Vagina (tissue), 2 donors: ENCODE results near the gene VAMP1. TPM values are rescaled to one million over a fixed set of nuclear protein-coding genes. Genes with fewer than 3 reads are reported as not detected.

ENCODE experiments used
- DNase-seq, 2 donors: peaks; one replicate each; pipeline ENCODE4 v3.0.0-alpha.2; 2017; ENCODE audit errors: extremely low spot score in 2 of 2
- H3K27ac ChIP-seq: fragments of 200-600 bp; sonication (generic); one replicate; pipeline ENCODE4 v1.5.1; 2019
- H3K27me3 ChIP-seq: fragments of 200-600 bp; sonication (generic); one replicate; pipeline ENCODE4 v1.5.1; 2019
- H3K36me3 ChIP-seq, 2 donors: fragments of 200-600 bp; sonication (generic); one replicate each; pipeline ENCODE4 v1.5.1; 2017 to 2019
- H3K4me1 ChIP-seq: fragments of 200-600 bp; sonication (generic); one replicate; pipeline ENCODE4 v1.5.1; 2019
- H3K4me3 ChIP-seq, 2 donors: fragments of 200-600 bp; sonication (generic); 1 replicate in 1 of 2; 2 replicates in 1 of 2; pipeline ENCODE4 v1.5.1; 2016 to 2019
- H3K9me3 ChIP-seq: fragments of 200-600 bp; sonication (generic); one replicate; pipeline ENCODE4 v1.5.1; 2019
- POLR2A ChIP-seq, 2 donors: fragments of 450-650 bp; IDR thresholded peaks; one replicate each; pipeline ENCODE4 v1.6.1; 2017; ENCODE audit warnings: antibody characterized with exemption in 2 of 2, mild to moderate bottlenecking in 2 of 2, moderate library complexity in 2 of 2
- POLR2AphosphoS5 ChIP-seq, 2 donors: sonication (generic); formaldehyde crosslinking; IDR thresholded peaks; one replicate each; pipeline ENCODE4 v1.9.0; 2017; ENCODE audit warnings: antibody characterized with exemption in 2 of 2, mild to moderate bottlenecking in 2 of 2, low read depth in 1 of 2; ENCODE audit not compliant: insufficient read depth in 1 of 2
- intact Hi-C: fragments of 100-400 bp; cut with DNase I; formaldehyde crosslinking; loops from one replicate; pipeline ENCODE4 v1.15.1; 2023
- total RNA-seq: library from RNA; depleted of rRNA; stranded (reverse); fragments of >200 nt; gene quantifications from one replicate; pipeline ENCODE4 v1.2.3, GENCODE V29; 2016
- TF ChIP-seq, protein P1 (sequence below), 3 experiments: fragments of 450-650 bp in 2 of 3; fragments of 200-600 bp in 1 of 3; sonication (generic) in 1 of 3; IDR thresholded peaks; one replicate each; pipeline ENCODE4 v1.5.1; 2017 to 2019; ENCODE audit warnings: antibody characterized with exemption in 3 of 3, mild to moderate bottlenecking in 2 of 3, moderate library complexity in 2 of 3

Gene VAMP1
- total RNA-seq, 1 donor from 2014 or later = 12.5 TPM

DNA sequence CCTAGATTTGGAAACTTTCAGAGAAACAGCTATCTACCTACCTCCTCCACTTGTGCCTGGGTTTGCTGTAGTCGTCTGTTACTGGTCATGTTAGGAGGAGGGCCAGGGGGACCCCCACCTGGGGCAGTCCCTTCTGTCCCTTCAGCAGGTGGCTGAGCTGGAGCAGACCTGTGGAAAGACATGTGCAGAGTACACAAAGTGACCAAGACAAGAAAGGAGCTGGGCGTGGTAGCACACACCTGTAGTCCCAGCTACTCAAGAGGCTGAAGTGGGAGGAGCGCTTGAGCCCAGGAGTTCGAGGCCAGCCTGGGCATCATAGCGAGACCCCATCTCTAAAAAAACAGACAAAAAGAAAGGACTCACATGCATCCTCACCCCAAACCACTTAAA is 4.3 kb downstream of the VAMP1 start:
- no peak overlapping the region for H3K4me3 ChIP-seq
- intact Hi-C loops = no loop called here
- peaks cover 46% of the 10 kb centered on the region for H3K4me1 ChIP-seq
- TF ChIP-seq POLR2AphosphoS5 (IDR thresholded peaks at IDR 0.05; ENCODE audit: insufficient read depth in 1 of 2, low read depth in 1 of 2) (no peak), POLR2A (IDR thresholded peaks at IDR 0.05) (no peak)
- TF ChIP-seq, protein P1, sequence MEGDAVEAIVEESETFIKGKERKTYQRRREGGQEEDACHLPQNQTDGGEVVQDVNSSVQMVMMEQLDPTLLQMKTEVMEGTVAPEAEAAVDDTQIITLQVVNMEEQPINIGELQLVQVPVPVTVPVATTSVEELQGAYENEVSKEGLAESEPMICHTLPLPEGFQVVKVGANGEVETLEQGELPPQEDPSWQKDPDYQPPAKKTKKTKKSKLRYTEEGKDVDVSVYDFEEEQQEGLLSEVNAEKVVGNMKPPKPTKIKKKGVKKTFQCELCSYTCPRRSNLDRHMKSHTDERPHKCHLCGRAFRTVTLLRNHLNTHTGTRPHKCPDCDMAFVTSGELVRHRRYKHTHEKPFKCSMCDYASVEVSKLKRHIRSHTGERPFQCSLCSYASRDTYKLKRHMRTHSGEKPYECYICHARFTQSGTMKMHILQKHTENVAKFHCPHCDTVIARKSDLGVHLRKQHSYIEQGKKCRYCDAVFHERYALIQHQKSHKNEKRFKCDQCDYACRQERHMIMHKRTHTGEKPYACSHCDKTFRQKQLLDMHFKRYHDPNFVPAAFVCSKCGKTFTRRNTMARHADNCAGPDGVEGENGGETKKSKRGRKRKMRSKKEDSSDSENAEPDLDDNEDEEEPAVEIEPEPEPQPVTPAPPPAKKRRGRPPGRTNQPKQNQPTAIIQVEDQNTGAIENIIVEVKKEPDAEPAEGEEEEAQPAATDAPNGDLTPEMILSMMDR (IDR thresholded peaks at IDR 0.05) = no peak
- H3K9me3 ChIP-seq = no peaks in the 10 kb centered on the region
- H3K27ac ChIP-seq = no peak overlapping the region
- peaks cover 0 to 43% of the 10 kb centered on the region in 2 donors for H3K36me3 ChIP-seq
- no peaks in the 10 kb centered on the region for H3K27me3 ChIP-seq
- DNase-seq = no peak

DNA sequence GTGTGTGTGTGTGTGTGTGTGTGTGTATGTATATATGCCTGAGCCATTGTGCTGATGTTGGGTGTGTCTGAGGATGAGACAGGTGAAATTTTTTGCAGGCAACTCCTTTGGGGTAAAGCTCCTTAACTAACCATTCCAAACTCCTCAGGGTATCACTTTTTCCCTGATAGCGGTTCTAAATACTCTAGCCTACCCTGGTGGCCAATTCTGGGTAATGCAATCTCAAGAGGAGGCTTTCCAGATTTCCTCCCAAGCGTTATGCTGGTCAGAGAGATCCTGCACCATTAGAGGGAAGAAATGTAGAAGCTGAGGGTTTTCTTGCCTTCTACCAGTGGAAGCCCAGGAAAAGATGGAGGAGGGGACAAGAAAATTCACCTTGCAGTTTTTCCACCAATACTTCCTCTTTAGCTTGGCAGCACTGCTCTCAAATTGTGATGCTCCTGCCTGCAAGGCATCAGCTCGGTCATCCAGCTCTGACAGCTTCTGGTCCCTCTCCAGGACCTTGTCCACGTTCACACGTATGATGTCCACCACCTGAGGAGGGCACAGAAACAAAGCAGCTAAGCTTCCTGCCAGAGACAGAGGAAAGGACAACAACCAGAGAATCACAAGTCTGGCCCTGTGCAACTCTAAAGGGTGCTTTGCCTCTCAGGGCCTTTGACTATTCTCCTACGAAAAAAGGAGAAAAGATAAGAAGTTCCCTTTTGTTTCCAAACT is 4.9 kb downstream of the VAMP1 start:
- no peak for DNase-seq
- H3K27ac ChIP-seq = no peak overlapping the region
- no peaks in the 10 kb centered on the region for H3K27me3 ChIP-seq
- no peak overlapping the region for H3K4me3 ChIP-seq
- no peaks in the 10 kb centered on the region for H3K9me3 ChIP-seq
- peaks cover 0 to 45% of the 10 kb centered on the region in 2 donors for H3K36me3 ChIP-seq
- peaks cover 45% of the 10 kb centered on the region for H3K4me1 ChIP-seq
- intact Hi-C loops = no loop called here
- TF ChIP-seq, protein P1 (IDR thresholded peaks at IDR 0.05) = peak; percentile 46 to 86 (median 86)
- TF ChIP-seq POLR2AphosphoS5 (IDR thresholded peaks at IDR 0.05; ENCODE audit: insufficient read depth in 1 of 2, low read depth in 1 of 2) (peak in 1 of 2 donors; percentile 61), POLR2A (IDR thresholded peaks at IDR 0.05) (no peak)

DNA sequence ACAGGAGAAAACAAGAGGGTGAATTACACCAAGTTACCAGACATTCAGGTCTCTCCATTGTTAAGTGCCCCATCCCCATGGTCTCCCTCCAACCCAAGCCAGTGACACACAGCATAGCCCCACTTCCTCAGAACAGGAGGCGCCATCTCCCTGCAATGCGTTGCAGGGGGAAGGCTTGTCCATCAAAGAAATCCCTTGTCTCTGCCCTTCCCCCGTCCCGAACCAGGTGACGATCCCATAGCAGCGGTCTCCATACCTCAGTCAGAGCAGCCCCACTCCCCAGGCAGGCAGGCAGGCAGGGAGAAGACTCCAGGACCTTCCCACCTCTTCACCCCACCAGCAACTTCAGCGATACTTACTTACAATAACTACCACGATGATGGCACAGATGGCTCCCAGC is 5.9 kb downstream of the VAMP1 start:
- H3K9me3 ChIP-seq = no peaks in the 10 kb centered on the region
- H3K27ac ChIP-seq = no peak overlapping the region
- no peak for DNase-seq
- TF ChIP-seq, protein P1 (IDR thresholded peaks at IDR 0.05) = no peak
- no peak for TF ChIP-seq POLR2A (IDR thresholded peaks at IDR 0.05)
- TF ChIP-seq POLR2AphosphoS5 (IDR thresholded peaks at IDR 0.05; ENCODE audit: insufficient read depth in 1 of 2, low read depth in 1 of 2) = no peak
- intact Hi-C loops = loop anchor here (5.0 kb wide), 2 partner anchors 37 to 132 kb away; no protein-coding TSS in a partner anchor
- no peak overlapping the region for H3K4me3 ChIP-seq
- H3K27me3 ChIP-seq = no peaks in the 10 kb centered on the region
- H3K4me1 ChIP-seq = peaks cover 39% of the 10 kb centered on the region
- peaks cover 0 to 54% of the 10 kb centered on the region in 2 donors for H3K36me3 ChIP-seq

DNA sequence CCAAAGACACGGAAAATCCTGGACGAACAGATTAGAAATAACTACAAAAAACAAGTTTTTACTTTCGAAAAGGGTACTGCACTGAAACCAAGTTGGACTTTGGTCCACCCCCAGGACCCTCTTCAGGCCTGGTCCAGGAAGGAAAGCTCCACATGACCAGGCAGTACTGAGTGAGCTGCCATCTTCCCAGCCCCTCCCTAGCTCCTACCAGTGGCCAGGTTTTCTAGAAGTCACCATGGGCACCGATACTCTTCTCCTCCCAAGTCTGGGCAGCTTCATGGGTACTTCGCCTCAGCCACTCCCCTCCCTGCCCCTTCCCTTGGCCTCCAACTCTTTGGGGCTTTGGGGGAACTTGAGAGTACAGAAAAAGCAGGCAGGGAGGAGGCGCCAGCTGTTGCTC is 6.6 kb downstream of the VAMP1 start:
- H3K27me3 ChIP-seq = no peaks in the 10 kb centered on the region
- intact Hi-C loops = loop anchor here (5.0 kb wide), 2 partner anchors 37 to 132 kb away; no protein-coding TSS in a partner anchor
- no peak overlapping the region for H3K27ac ChIP-seq
- no peak for DNase-seq
- TF ChIP-seq POLR2AphosphoS5 (IDR thresholded peaks at IDR 0.05; ENCODE audit: insufficient read depth in 1 of 2, low read depth in 1 of 2) = no peak
- TF ChIP-seq, protein P1 (IDR thresholded peaks at IDR 0.05) = no peak
- TF ChIP-seq POLR2A (IDR thresholded peaks at IDR 0.05) = no peak
- H3K4me3 ChIP-seq = no peak overlapping the region
- H3K9me3 ChIP-seq = no peaks in the 10 kb centered on the region
- H3K36me3 ChIP-seq = peaks cover 0 to 61% of the 10 kb centered on the region in 2 donors
- peaks cover 33% of the 10 kb centered on the region for H3K4me1 ChIP-seq

DNA sequence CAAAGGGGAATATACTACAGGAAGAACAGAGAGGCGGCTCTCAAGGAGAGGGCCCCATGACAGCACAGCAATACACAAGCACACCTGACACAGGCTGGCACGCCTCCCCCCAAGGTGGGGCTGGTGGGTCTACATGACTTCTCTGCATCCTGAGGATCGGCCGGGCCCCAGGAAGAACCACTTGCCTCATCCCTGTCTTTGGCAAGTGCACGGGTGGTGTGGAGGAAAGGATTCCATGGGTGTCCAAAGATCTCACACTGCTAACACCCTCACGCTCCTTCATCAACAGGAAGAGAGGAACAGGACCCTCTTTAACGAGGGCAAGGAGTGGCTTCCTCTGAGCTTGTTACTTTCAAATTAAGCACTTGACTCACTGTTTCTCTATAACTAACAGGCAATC is 7.3 kb downstream of the VAMP1 start:
- H3K36me3 ChIP-seq = peaks cover 0 to 67% of the 10 kb centered on the region in 2 donors
- DNase-seq = no peak

More for the DNA sequence above, 7.3 kb downstream of the VAMP1 start:
- H3K4me1 ChIP-seq = peaks cover 27% of the 10 kb centered on the region
- H3K27ac ChIP-seq = no peak overlapping the region
- H3K9me3 ChIP-seq = no peaks in the 10 kb centered on the region
- intact Hi-C loops = loop anchor here (5.0 kb wide), 2 partner anchors 36 to 131 kb away; no protein-coding TSS in a partner anchor
- H3K27me3 ChIP-seq = no peaks in the 10 kb centered on the region
- H3K4me3 ChIP-seq = no peak overlapping the region
- TF ChIP-seq POLR2A (IDR thresholded peaks at IDR 0.05) (no peak), POLR2AphosphoS5 (IDR thresholded peaks at IDR 0.05; ENCODE audit: insufficient read depth in 1 of 2, low read depth in 1 of 2) (no peak)
- TF ChIP-seq, protein P1 (IDR thresholded peaks at IDR 0.05) = no peak
